T-helper 17 cell (primary cell): ENCODE measurements around the gene IL5RA. TPM values are rescaled to one million over a fixed set of nuclear protein-coding genes. Genes with fewer than 3 reads are reported as not detected.

Experiments
- ATAC-seq: fragments of 150-1000 bp; cut with Tn5 transposase; 2 replicates; pipeline ENCODE4 v1.10.0; 2021; ENCODE audit warnings: mild to moderate bottlenecking, moderate library complexity
- DNase-seq, 3 donors: peaks; one replicate each; pipeline versions ENCODE4 v3.0.0 to v3.0.0-alpha.2; 2020 to 2021
- H3K9me3 ChIP-seq: one replicate; pipeline ENCODE4 v1.7.0; 2013; ENCODE audit warnings: low read length, mild to moderate bottlenecking; ENCODE audit not compliant: control insufficient read depth, poor library complexity, severe bottlenecking
- H3K27ac Mint-ChIP-seq: one replicate; pipeline ENCODE4 v1.8.0; 2022; ENCODE audit warnings: mild to moderate bottlenecking, moderate library complexity, mixed read lengths
- H3K27me3 Mint-ChIP-seq: one replicate; pipeline ENCODE4 v1.8.0; 2022; ENCODE audit warnings: mixed read lengths
- H3K36me3 Mint-ChIP-seq: one replicate; pipeline ENCODE4 v1.8.0; 2022; ENCODE audit warnings: low read depth, mixed read lengths
- H3K4me1 Mint-ChIP-seq: one replicate; pipeline ENCODE4 v1.8.0; 2022; ENCODE audit warnings: mild to moderate bottlenecking, mixed read lengths
- H3K4me3 Mint-ChIP-seq: one replicate; pipeline ENCODE4 v1.8.0; 2022; ENCODE audit warnings: mild to moderate bottlenecking, moderate library complexity, mixed read lengths
- total RNA-seq, 4 donors: library from RNA in 2 of 4; stranded (reverse) in 2 of 4; gene quantifications; one replicate each; pipeline ENCODE4 v1.2.3 and lab custom pipeline; 2022 to 2026

Gene IL5RA
- total RNA-seq, 2 donors from 2014 or later, result 3.7 to 10.4 TPM

DNA sequence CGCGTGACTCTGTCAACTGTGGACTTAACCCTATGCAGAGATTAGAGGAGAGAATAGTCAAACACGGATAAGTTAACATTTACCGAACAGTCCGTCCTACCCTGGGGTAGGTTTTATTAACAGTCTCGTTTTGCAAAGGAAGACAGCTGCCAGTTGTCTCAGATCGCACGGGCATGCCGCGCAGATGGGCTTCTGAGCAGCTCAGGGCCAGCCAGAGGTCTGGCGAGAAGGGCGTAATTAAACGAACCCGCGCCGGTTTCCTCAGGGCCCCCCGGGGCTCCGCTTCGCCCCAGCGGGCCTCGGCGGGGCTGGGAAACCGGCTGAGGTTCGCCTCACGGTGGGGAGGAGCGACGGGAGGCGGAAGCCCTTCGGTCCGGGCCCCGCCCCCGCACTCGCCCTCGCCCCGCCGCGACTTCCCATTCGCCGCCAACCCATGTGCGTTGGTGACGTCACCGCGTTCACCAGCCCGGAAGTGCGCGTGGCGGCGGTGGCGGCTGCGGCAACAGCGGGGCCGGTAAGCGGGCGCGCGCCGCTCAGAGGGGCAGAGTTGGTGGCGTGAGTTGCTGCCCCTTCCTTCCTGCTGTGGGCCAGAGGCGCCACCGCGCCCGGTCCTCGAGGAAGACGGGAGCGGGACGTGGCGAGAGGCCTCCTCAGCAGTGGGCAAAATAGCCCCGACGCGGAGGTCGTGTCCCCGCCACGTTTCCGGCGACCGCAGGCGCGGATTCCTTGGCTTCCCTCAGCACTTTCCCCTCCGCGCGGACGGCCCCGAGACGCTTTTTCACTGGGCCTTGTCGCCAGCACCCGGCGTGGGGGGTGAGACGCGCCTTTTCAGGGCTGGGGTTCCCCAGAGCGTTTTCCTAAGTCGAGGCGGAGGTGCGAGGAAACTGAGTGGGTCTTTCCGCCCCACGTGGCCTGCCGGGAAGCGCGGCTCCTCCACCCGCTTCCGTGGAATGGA lies 16.6 kb upstream of the IL5RA start, which contains the start of gene TRNT1:
Gene TRNT1, plus strand, starts transcription at position 464 of the 955 bp plus-strand sequence. CDS start 2,101 bp downstream, outside the sequence.
- H3K27ac Mint-ChIP-seq, result peak within 1 kb of the TSS; percentile 100
- peak within 1 kb of the TSS; percentile 99 for H3K4me3 Mint-ChIP-seq
- peak; percentile 93 for ATAC-seq
- DNase-seq, result peak; percentile 93 to 96 (median 96)
- peaks cover 4% of the 10 kb centered on the region for H3K36me3 Mint-ChIP-seq
- H3K27me3 Mint-ChIP-seq, result no peaks in the 10 kb centered on the region
- no peaks in the 10 kb centered on the region for H3K9me3 ChIP-seq
- H3K4me1 Mint-ChIP-seq, result peaks cover 29% of the 10 kb centered on the region

DNA sequence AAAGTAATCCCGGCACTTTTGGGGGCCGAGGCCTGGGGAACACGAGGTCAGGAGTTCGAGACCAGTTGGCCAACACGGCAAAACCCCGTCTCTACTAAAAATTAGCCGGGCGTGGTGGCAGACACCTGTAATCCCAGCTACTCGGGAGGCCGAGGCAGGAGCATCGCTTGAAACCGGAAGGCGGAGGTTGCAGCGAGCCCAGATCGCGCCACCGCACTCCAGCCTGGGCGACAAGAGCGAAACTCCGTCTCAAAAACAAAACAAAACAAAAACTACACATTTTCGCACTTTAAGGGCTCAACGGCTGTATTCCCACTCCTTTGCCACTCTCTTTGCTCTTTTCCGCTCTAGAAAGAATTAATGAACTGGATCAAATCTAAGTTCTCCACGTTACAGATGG lies 15.8 kb upstream of the IL5RA start:
- Mint-ChIP-seq H3K27ac (peak overlapping the region; percentile 100), H3K36me3 (peaks cover 4% of the 10 kb centered on the region), H3K4me1 (peaks cover 29% of the 10 kb centered on the region), H3K27me3 (no peaks in the 10 kb centered on the region), H3K4me3 (peak overlapping the region; percentile 99)
- ATAC-seq (no peak), DNase-seq (no peak)
- no peaks in the 10 kb centered on the region for H3K9me3 ChIP-seq

DNA sequence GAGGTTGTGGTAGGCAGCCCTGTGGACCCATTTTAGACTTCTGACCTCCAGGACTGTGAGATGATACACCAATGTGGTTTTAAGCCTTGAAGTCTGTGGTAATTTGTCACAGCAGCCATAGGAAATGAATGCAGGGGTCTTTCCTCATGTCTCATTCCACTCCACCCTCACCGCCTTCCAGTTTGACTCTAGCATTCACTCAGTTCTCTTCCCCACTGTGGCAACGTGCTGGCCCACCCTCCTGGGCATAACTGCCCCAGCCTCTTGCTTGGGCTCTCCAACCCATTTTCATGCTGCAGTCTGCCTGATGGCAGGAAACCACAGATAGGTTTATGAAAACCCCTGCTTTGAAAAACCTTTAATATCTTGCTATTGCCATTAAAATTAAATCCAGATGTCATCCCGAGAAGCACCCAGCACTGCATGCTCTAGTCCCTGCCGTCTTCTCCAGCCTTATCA lies 9.2 kb upstream of the IL5RA start:
- Mint-ChIP-seq H3K4me1 (peaks cover 6% of the 10 kb centered on the region), H3K27ac (no peak overlapping the region), H3K36me3 (peaks cover 2% of the 10 kb centered on the region), H3K27me3 (no peaks in the 10 kb centered on the region), H3K4me3 (peak overlapping the region; percentile 39)
- DNase-seq (no peak), ATAC-seq (peak; percentile 50)
- no peaks in the 10 kb centered on the region for H3K9me3 ChIP-seq

DNA sequence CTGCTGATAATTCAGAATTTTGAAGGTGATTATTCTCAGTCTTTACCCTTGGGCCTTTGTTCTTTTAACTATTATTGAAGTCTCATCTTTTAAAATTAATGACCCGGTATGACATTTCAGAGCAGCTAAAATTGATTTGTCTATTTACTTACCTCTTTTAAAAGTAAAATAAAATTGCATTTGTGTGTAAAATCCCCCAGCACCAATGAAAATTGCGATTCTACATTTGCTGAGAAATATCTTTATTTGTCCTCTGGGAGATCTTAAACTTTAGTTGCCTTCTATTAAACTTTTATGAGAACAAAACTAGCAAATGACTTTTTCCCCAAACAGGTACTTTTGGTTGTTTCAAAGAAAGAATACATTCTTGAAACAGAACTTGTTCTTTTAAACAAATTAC lies 7.5 kb upstream of the IL5RA start:
- no peak for DNase-seq
- Mint-ChIP-seq H3K27me3 (no peaks in the 10 kb centered on the region), H3K4me1 (peaks cover 6% of the 10 kb centered on the region), H3K27ac (no peak overlapping the region), H3K36me3 (peaks cover 2% of the 10 kb centered on the region), H3K4me3 (no peak overlapping the region)
- ATAC-seq, result no peak
- no peaks in the 10 kb centered on the region for H3K9me3 ChIP-seq

DNA sequence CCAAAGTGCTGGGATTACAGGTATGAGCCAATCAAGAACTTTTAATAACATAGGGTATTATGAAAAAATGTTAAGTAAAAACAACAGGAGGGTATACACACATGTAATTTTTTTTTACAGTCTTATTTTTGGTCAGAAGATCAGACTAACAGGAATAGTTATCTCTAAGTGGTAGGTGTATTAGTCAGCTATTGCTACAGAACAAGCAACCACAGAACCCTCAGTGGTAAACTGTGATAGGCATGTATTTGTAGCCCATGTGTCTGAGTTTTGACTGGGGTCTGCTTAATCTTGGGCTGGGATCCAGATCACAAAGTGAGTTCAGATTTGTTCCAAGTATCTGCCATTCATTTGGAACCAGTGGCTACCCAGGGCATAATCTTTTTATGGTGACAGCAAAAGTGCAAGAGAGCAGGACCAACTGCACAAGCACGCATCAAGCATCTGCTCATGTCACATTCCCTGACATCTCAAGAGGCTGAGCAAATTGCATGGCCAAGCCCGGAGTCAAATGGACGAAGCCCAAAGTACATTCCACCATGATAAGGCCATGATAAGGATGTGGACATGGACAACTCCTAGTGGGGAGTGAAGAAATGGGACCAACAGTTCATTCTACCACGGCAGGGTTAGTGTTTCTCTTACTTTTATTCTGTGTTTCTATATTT lies 3.0 kb upstream of the IL5RA start:
- Mint-ChIP-seq H3K27me3 (no peaks in the 10 kb centered on the region), H3K27ac (peak overlapping the region; percentile 57), H3K36me3 (peaks cover 7% of the 10 kb centered on the region), H3K4me1 (peaks cover 25% of the 10 kb centered on the region), H3K4me3 (no peak overlapping the region)
- no peaks in the 10 kb centered on the region for H3K9me3 ChIP-seq
- no peak for ATAC-seq
- DNase-seq, result no peak

DNA sequence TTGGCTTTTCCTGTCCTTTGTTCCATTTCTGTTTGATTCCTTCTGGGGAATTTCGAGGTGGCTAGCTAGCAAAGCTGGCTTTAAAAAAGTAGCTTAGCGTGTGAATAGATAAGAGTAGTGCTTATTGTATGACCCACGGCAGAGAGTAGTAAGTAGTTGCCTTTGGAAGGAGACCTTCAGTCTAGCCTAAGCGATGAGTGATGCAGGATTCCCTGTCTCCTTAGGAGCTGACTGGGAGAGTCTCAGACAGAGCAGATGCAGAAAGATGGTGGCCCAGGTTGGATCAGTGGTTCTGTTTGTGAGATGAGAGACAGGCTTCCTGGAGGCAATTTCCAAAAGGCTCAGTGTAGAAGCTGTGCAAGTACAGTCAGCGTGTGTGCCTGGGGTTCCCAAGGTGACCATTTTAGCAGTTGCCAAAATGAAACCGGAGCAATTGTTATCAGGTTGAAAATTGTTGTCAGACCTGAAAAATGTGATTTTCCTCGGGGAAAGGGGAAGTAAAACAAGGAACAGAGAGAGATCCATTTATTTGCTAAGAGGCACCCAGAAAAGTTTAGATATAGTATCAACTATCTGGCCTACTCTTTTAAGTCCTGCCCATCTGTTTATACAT lies 681 bp upstream of the IL5RA start:
- Mint-ChIP-seq H3K27ac (peak overlapping the region; percentile 93), H3K36me3 (peaks cover 5% of the 10 kb centered on the region), H3K27me3 (no peaks in the 10 kb centered on the region), H3K4me3 (peak overlapping the region; percentile 26), H3K4me1 (peaks cover 25% of the 10 kb centered on the region)
- ATAC-seq (no peak), DNase-seq (no peak)
- no peaks in the 10 kb centered on the region for H3K9me3 ChIP-seq

DNA sequence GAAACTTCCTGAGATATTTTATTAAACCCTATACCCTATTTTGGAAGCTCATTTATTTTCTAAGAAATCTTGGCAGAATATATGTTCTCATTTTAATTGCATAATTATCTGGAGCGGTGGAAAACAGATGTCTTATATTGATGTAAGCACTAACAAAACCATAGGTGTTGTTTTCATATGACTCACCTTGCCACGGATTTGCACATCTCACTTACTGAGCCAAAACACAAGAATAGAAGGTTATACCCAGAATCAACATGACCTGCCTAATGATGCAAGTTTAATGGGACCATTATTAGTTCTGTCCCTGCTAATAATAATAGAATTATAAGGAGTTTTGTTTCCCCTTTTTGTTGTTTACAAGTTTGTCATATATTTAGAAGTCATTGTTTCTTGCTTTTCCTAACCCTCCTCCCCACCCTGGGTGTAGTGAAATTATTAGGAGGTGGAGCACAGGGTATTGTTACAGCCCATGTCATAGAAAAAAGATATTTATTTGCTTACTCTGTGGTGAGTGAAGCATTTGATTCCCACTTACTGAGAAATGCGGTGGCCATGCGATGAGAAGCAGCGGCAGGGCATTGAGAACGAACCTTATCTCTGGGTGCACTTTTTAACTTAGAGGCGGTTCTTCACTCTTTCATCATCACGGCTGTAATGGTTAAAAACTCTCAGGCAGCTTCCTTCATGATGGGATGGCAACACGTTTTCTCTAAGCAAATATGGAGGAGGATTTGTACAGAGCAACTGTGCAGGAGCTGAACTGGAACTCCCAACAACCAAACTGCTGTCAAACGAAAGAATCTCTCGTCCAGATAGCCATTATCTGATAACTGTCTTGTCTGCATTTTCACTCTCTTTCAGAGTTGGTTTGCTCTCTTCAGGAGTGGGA lies 521 bp downstream of the IL5RA start:
- ATAC-seq, result peak; percentile 17
- peak overlapping the region; percentile 81 for H3K4me3 Mint-ChIP-seq

DNA sequence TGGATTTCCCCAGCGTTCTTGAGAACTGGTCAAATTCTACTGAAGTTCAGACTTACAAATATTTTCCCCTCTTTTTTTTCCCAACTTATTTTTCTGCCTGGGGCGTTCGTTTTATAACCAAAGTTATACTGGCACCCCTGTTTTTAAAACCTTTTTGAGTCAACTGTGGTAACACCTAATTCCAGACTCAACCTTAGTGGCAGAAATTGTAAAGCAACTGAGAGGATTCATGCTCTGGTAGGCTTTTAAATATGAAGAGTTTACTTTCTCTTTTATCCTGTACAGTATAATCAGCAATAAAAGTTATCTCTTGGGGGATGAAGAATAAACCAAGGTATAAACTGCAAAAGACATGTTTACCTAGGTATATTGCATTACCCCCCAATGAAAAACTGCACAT lies 2.3 kb downstream of the IL5RA start:
- ATAC-seq (no peak), DNase-seq (no peak)
- Mint-ChIP-seq H3K27ac (peak overlapping the region; percentile 93), H3K4me1 (peaks cover 25% of the 10 kb centered on the region), H3K36me3 (peaks cover 5% of the 10 kb centered on the region), H3K27me3 (no peaks in the 10 kb centered on the region), H3K4me3 (no peak overlapping the region)
- H3K9me3 ChIP-seq, result no peaks in the 10 kb centered on the region

More for the DNA sequence above, 521 bp downstream of the IL5RA start:
- no peaks in the 10 kb centered on the region for H3K9me3 ChIP-seq
- DNase-seq, result no peak
- Mint-ChIP-seq H3K36me3 (peaks cover 5% of the 10 kb centered on the region), H3K27ac (peak overlapping the region; percentile 93), H3K27me3 (no peaks in the 10 kb centered on the region), H3K4me1 (peaks cover 25% of the 10 kb centered on the region)

DNA sequence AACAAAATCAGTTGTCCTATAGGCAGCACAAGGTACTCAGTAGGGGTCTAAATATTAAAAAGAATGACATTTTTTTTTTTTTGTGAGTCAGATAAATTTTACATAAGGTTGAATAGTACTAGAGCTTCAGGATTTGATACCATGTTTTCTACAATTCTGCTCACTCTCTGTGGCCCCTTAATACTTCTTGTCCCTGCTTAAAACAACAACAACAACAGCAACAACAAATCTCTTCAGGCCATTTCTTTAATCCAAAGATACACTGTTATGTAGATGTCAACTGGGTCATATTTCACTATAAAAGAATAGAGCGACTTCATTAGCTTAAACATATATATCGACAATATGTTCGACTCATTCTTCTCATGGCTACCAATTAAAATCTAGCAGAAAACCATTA lies 3.0 kb downstream of the IL5RA start:
- Mint-ChIP-seq H3K27ac (peak overlapping the region; percentile 93), H3K4me3 (no peak overlapping the region), H3K4me1 (peaks cover 25% of the 10 kb centered on the region), H3K36me3 (peaks cover 5% of the 10 kb centered on the region), H3K27me3 (no peaks in the 10 kb centered on the region)
- H3K9me3 ChIP-seq, result no peaks in the 10 kb centered on the region
- ATAC-seq, result no peak
- DNase-seq, result no peak

DNA sequence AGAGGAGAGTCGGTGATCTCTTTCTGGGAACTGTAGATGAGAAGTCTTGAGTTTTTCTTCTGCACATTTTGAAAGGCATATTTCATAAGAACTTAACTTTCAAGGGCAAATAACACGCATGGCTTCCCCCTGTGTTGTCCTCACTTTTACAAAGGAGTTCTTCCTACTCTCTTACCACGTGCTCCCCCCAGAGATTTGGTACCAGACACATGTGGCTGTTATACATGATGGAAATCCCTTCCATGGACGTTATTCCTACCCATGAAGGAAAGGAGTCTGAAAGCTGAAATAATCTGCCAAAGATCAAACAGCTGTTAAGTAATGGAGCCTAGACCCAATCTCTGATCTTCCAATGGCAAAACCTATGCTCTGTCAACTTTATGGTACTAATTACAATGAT lies 4.4 kb downstream of the IL5RA start:
- DNase-seq (no peak), ATAC-seq (no peak)
- no peaks in the 10 kb centered on the region for H3K9me3 ChIP-seq
- Mint-ChIP-seq H3K27ac (no peak overlapping the region), H3K27me3 (no peaks in the 10 kb centered on the region), H3K4me1 (peaks cover 20% of the 10 kb centered on the region), H3K36me3 (peaks cover 3% of the 10 kb centered on the region), H3K4me3 (no peak overlapping the region)

DNA sequence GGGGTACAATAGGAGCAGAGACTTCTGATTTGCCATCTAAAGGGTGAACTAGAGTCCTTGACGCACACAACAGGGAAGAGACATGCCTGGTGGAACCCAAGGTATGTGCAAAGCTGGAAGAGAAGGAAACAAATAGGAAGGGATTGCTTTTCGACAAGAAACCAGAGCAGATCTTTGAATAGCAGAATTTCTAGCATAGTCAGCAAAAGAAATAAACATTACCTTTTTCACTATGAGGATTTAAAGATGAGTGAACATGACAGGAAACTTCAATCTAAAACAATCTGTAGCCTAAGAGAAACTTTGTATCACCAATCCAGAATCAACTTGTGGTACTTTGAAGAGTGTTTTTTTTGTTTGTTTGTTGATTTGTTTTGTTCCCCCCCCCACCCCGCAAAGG lies 4.9 kb downstream of the IL5RA start:
- no peaks in the 10 kb centered on the region for H3K27me3 Mint-ChIP-seq
- no peaks in the 10 kb centered on the region for H3K36me3 Mint-ChIP-seq
- ATAC-seq, result no peak
- H3K27ac Mint-ChIP-seq, result no peak overlapping the region
- no peaks in the 10 kb centered on the region for H3K9me3 ChIP-seq
- peaks cover 15% of the 10 kb centered on the region for H3K4me1 Mint-ChIP-seq
- H3K4me3 Mint-ChIP-seq, result no peak overlapping the region
- DNase-seq, result no peak

DNA sequence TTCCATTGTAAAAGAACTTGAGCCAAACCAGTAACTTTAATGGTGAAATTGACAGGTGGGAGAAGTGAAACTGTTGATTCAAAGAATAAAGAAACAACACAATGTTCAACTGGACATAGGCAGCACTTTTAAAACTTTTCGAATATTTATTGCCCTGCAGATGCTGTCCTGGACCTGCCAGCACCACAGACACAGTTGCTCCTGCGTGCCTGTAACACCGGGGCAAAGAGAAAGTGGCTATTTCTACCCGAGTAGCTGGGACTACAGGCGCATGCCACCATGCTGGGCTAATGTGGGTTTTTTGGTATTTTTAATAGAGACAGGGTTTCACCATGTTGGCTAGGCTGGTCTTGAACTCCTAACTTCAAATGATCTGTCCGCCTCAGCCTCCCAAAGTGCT lies 7.4 kb downstream of the IL5RA start:
- H3K4me3 Mint-ChIP-seq, result no peak overlapping the region
- H3K27ac Mint-ChIP-seq, result no peak overlapping the region
- H3K9me3 ChIP-seq, result no peaks in the 10 kb centered on the region
- H3K4me1 Mint-ChIP-seq, result no peaks in the 10 kb centered on the region
- DNase-seq, result no peak
- no peaks in the 10 kb centered on the region for H3K27me3 Mint-ChIP-seq
- no peaks in the 10 kb centered on the region for H3K36me3 Mint-ChIP-seq
- no peak for ATAC-seq
